ENCODE measurements around the gene INAFM2.

- TF ChIP-seq POLR2AphosphoS5 (IDR thresholded peaks at IDR 0.05) (no peak), POLR2A (IDR thresholded peaks at IDR 0.05) (no peak)
- TF ChIP-seq, protein P1, sequence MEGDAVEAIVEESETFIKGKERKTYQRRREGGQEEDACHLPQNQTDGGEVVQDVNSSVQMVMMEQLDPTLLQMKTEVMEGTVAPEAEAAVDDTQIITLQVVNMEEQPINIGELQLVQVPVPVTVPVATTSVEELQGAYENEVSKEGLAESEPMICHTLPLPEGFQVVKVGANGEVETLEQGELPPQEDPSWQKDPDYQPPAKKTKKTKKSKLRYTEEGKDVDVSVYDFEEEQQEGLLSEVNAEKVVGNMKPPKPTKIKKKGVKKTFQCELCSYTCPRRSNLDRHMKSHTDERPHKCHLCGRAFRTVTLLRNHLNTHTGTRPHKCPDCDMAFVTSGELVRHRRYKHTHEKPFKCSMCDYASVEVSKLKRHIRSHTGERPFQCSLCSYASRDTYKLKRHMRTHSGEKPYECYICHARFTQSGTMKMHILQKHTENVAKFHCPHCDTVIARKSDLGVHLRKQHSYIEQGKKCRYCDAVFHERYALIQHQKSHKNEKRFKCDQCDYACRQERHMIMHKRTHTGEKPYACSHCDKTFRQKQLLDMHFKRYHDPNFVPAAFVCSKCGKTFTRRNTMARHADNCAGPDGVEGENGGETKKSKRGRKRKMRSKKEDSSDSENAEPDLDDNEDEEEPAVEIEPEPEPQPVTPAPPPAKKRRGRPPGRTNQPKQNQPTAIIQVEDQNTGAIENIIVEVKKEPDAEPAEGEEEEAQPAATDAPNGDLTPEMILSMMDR (IDR thresholded peaks at IDR 0.05), result no peak
Observed at GRCh38 chr15:40302981-40303380, 20.5 kb upstream of the INAFM2 start.
